Measurements from ENCODE around the gene FBXO47.
A peak's percentile ranks its signal among the peaks of the same experiment; 100 is the strongest.

FBXO47 gene

GRCh38 chr17:38967290-38967738, at the start of gene FBXO47:
FBXO47 (minus strand) TSS chr17:38967403; CDS start chr17:38963025, 4,378 bp downstream.
- peak; percentile 24 for DNase-seq (ENCODE audit: insufficient read length, low spot score)
- no peak for FAIRE-seq

GRCh38 chr17:39016193-39017153, 49.3 kb upstream of the FBXO47 start:
- no peak for FAIRE-seq
- DNase-seq (ENCODE audit: insufficient read length, low spot score), result no peak

- DNase-seq (ENCODE audit: insufficient read length, low spot score) (no peak), FAIRE-seq (no peak)
These were observed 48.3 kb upstream of the FBXO47 start for GRCh38 chr17:39015546-39015935.

- FAIRE-seq, result no peak
These were observed 47.8 kb upstream of the FBXO47 start for GRCh38 chr17:39014795-39015545.

GRCh38 chr17:39014044-39014794, 47.0 kb upstream of the FBXO47 start:
- no peak for DNase-seq (ENCODE audit: insufficient read length, low spot score)
- no peak for FAIRE-seq

More at GRCh38 chr17:39014795-39015545, 47.8 kb upstream of the FBXO47 start:
- no peak for DNase-seq (ENCODE audit: insufficient read length, low spot score)

- DNase-seq (ENCODE audit: insufficient read length, low spot score), result no peak
- FAIRE-seq, result no peak
These were observed 45.5 kb upstream of the FBXO47 start for GRCh38 chr17:39012725-39013124.

- no peak for DNase-seq (ENCODE audit: insufficient read length, low spot score)
These were observed 44.8 kb upstream of the FBXO47 start for GRCh38 chr17:39011907-39012468.

GRCh38 chr17:39009581-39010001, 42.4 kb upstream of the FBXO47 start:
- FAIRE-seq (no peak), DNase-seq (ENCODE audit: insufficient read length, low spot score) (no peak)

More at GRCh38 chr17:39011907-39012468, 44.8 kb upstream of the FBXO47 start:
- no peak for FAIRE-seq

- FAIRE-seq (no peak), DNase-seq (ENCODE audit: insufficient read length, low spot score) (no peak)
These were observed 41.4 kb upstream of the FBXO47 start for GRCh38 chr17:39008633-39009032.

GRCh38 chr17:39002991-39003715, 36.0 kb upstream of the FBXO47 start:
- no peak for FAIRE-seq
- no peak for DNase-seq (ENCODE audit: insufficient read length, low spot score)

GRCh38 chr17:39001703-39002637, 34.8 kb upstream of the FBXO47 start:
- no peak for FAIRE-seq
- DNase-seq (ENCODE audit: insufficient read length, low spot score), result no peak

- DNase-seq (ENCODE audit: insufficient read length, low spot score), result no peak
- FAIRE-seq, result no peak
These were observed 32.9 kb upstream of the FBXO47 start for GRCh38 chr17:39000021-39000601.

GRCh38 chr17:38996660-38997337, 29.6 kb upstream of the FBXO47 start:
- FAIRE-seq (no peak), DNase-seq (ENCODE audit: insufficient read length, low spot score) (no peak)

GRCh38 chr17:38994026-38994425, 26.8 kb upstream of the FBXO47 start:
- FAIRE-seq (no peak), DNase-seq (ENCODE audit: insufficient read length, low spot score) (no peak)

- DNase-seq (ENCODE audit: insufficient read length, low spot score), result no peak
- FAIRE-seq, result no peak
These were observed 17.5 kb upstream of the FBXO47 start for GRCh38 chr17:38984666-38985065.

- FAIRE-seq, result peak; percentile 96
- peak; percentile 50 for DNase-seq (ENCODE audit: insufficient read length, low spot score)
These were observed 15.9 kb upstream of the FBXO47 start for GRCh38 chr17:38982858-38983746.

GRCh38 chr17:38981636-38982035, 14.4 kb upstream of the FBXO47 start:
- DNase-seq (ENCODE audit: insufficient read length, low spot score) (no peak), FAIRE-seq (no peak)
